HG03066 (cell line): ENCODE data around the gene PEX10.

Experiments
- ATAC-seq: cut with Tn5 transposase; IDR thresholded peaks from one replicate; pipeline ENCODE4 v1.9.1; 2021; ENCODE audit warnings: low read depth; ENCODE audit not compliant: unreplicated experiment

PEX10 gene

DNA sequence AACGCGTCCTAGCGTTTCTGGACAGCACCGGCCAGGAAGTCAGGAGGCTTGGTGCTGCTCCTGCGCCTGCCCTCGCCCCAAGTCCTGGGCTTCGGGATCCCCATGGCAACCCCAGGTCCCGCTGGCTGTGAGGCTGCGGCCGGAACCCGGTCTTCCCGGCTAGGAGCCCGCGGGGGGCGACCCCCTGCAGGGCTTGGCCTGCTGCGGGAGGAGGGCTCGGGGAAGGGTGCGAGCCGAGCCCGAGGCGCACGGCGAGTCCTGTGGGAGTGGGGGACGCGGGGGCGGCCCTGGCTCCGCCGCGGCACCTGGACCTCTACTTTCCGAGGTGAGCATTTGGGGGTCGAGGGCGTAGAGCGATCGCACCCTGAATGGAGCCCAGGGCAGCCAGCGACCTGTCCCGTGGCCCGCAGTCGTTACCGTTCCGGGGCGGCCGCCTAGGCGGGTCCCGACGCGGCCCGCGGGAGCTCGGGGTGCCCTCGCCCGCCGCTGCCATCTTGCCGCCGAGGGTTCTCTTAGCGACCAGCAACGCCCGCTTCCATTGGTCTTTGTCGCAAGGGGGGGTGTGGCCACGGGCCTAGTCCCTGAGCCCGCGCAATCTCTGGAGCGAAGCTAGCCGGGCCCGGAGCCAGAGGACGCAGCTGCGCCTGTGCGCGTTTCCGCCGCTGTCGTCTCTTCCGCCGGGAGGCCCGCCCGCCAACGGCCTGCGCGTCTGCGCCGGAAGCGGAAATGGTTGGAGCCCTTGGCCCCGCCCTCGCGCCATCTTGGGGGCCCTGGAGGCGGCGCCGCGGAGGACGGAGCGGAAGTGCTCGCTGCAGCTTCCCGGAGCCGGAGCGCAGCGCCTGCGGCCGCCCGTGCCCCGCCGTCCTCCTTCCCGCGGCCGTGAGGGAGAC lies 21.1 kb downstream of the PEX10 start, which contains the start of the genes MORN1 and RER1:
MORN1 (minus strand) TSS at position 514 of the 890 bp plus-strand sequence; CDS start at position 493, 21 bp downstream.
RER1 (plus strand) TSS at position 801 of the 890 bp plus-strand sequence. CDS start 3,950 bp downstream, outside the sequence.
- peak; percentile 91 for ATAC-seq

- no peak for ATAC-seq
Observed at GRCh38 chr1:2389644-2390043, 22.7 kb downstream of the PEX10 start.

GRCh38 chr1:2388004-2388913 lies 24.1 kb downstream of the PEX10 start:
- no peak for ATAC-seq

DNA sequence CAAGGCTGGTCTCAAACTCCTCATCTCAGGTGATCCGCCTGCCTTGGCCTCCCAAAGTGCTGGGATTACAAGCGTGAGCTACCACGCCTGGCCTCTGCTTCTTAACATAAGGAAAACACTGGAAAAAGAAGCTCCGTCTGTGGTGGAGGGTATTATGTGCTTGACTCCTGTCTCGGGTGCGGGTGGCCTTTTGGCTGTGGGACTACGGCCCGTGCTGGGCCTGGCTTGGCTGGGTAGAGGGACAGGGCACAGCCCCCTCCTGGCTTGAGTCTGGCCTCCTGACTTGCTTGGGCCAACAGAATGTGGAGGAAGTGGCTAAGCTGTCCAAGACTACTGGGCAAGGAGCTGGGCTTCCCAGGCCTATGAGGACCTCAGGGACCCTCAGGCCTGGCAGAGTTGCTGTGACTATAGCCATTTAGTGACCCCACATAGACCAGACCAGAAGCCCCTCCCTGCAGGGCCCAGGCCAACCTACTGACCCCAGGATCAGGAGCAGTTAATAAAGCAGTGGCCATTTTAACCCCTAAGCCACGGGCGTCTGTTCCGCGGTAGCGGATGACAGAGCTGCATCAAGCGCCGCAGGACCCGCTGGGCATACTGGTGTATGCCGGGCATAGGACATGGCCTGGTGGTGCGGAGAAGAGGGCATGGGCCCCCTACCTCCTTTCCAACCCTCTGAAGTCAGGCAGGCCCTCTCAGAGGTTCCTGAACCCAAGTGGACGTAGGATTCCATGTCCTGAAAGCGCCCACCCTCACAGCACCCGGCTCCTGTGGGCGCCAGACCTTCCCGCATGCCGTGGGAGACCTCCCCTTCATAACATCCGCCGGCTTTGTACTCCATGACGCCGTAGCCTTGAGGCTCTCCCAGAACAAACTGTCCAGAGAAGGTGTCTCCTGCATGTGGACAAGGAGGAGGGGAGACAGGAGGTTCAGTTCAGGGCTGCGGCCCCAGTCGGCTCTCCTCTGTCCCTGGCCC lies 25.4 kb downstream of the PEX10 start:
- ATAC-seq = no peak

DNA sequence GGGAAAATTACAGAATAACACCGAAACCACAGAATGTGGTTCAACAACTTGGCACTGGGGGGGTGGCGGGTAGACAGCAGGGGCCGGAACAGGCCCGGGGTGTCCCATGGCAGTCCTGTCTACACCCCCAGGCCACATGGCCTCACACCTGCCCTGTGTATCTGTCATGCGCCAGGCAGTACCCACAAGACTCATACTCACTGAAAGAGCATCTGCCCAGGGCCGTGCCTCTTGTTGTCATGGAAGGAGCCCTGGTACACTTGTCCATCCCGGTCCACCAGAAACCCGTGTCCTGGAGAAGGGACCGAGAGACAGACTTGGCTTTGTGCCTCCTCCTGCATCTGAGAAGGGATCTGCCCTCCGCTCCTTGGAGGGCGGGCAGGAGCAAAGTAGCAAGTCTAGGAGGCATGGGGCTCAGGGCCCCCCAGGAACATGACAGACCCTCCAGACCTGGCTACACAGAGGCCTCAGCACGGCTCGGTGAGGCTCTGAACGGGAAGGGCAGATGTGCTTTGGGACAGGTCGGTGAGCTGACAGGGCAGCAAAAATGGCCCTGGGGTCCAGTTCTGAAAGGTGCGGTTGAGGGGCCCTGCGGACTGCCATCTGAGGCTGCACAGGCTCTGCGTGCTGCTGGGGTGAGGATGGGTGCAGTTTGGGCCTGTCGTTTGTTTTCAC lies 26.6 kb downstream of the PEX10 start:
- ATAC-seq = no peak

DNA sequence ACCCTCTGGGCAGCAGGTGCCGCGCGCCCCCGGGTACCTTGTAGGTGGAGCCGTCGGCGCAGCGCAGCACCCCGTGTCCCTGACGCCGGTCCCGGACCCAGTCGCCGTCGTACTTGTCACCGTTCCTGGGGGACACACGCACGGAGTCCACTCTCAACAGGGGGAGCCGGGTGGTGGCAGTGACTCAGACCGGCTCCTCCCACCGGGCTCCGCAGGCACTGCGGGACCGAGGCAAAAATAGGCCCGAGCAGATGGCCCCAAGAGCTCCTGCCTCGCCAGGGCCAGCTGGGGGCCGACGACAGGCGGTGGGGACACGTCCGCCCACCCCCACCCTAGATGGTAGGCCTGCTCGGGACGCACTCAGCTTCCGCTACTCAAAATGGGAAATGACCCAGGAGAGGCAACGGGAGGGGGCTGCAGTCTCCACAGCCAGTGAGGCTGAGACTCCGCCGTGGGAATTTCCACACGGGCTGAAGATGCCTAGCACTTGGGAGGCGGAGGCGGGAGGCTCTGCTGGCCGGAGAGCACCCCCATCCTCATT lies 27.4 kb downstream of the PEX10 start:
- no peak for ATAC-seq

DNA sequence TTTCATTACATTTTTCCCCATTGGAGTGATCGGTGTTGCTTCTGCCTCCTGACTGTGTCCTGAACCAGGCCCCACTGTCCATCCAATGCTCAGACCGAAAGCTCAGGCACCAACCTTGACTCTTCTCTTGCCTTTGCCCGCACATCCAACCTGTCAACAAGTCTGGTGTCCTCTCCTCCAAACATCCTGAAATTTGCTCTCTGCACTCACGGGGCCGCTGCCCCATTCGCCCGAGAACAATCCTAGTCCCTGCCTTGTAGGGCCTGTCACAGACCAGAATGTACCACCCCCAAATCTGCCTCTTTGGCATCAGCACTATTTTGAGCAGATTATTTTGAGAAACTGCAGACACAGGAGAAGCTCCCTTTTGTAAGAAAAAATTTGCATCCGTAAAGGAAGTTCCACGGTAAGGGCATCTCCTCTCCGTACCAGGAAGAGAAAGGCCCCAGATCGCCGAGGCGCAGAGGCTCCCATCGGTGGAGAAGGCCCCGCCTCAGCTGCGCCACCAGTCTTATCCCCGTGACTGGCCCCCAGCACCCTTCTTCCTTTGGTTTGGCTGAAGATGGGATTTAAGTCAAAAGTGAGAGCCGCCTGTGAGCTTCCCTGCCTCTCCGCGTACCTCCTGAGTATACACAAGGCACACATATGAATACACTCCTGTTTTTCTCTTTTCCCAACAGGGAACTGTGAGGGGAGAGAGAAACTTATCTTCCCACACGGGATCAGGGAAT lies 28.1 kb downstream of the PEX10 start:
- ATAC-seq = no peak

DNA sequence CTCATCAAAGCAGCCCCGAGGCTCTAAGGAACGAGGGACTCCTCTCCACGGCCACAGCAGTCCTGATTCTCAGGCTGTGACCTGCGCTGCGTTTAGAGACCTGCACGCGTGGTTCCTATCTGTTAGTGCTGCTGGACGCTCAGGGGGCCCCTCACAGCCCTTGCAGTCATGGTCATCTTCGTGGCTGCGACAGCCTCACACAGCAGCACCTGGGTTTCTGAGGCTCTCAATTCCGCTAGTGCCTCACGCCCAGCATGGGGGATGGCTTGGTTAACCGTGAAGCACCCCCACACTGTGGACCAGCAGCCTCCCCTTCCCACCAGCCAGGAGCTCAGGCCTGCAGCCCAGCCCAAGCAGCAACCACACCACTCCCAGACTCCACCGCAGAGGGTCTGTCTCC lies 28.8 kb downstream of the PEX10 start:
- no peak for ATAC-seq

DNA sequence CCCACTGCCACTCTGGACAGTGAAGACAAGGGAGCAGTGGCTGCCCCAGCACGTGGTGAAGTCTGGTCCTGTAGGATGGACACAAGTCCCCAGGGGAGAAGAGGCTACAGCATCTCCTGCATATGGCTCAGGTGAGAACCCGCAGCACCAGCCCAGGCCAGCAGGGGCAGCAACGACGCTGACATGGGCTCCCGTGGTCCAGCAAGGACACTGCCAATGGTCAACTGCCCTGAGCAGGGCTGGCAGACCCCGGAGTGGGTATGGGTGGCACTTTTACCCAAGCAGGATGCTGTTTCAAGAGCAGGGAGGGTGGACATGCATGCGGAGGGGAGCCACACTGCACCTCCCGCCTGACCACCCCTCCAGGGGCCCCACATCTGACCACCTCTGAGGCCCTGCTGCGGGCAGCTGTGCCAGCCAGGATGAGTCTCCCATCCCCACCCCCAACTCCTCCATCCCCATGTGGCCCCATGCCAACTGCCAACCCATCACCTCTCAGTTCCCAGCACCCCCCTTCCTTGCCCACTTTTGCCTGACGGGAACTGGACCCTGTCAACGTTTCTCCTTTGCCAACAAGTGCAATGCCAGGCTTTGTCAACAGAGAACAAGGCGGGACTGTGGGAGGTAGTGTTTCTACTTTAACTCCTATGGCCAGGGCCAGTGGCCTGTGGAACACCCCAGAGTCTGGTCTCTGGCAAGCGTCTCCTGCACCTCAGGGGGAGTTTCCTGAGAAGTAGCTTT lies 29.6 kb downstream of the PEX10 start:
- ATAC-seq = no peak

DNA sequence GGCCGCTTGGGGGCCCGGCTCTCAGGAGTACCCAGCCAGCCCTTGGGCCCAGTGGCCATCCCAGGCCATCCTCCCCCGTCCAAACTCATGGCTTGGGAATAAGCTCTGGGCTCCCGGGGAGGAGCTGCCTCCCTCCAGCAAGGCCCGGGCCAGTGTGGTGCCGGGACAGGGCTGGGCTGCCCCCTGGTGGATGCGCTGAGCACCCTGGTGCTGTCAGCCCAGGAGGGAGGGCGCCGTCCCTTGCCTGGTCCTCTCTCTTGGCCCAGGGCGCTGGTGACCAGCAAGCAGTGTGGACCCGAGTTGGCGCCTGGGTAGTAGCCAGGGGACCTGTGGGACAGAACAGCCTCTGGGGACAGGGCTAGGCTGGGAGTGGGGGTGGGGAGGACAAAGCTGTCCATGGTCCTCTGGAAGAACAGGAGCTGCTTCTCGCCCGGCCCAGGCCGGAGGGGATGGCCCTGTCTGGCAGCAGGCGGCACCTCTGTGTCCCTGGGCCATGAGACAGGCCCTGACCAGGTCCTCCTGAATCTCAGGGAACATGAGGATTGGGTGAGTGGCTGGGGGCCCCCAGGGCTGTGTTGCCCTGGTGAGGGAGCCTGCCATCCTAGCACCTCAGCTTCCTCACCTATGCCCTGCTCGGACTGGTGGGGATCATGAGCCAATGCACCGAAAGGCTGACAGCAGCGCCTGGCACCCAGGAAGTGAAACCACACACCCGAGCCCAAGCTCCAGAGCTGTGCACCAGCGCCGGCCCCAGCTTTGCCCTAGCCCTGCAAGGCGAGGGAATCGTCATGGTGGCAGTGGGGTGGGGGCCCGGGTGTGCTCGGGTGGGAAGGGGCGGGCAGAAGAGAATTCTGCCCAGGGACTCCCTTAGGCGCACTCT lies 30.4 kb downstream of the PEX10 start:
- peak; percentile 72 for ATAC-seq

DNA sequence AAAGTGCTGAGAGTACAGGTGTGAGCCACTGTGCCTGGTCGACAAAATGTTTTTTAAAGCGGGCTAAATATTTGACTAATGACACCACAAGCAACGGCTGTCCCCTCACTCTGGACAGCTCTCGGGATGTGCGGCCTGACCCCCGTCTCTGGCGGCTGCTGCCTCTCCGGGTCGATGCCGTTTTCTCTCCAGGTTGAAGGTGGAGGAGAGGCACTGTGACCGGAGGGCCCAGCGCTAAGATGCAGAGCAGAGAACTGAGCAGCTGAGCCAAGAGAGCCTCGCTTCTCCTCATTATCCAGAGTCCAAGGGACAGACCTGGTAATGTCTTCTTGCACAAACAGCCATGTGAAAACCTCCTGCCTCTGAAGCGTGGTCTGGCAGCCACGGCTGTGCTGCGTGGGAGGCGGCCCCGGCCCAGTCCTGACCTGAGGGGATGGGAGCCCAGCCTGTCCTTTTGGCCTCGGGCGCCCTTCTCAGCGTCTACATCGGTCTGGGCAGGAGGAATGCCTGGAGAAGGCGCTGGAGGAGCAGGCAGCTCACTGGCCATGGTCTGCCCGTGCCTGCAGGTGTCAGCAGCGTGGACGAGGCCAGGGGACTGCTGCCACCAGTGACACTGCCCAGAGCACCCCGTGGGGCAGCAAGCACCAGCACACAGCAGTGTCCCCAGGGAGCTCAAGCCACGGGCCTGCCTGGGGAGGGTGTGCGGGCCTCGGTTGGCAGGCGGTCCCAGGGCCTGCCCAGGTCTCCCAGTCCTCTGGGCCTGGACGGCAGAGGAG lies 31.4 kb downstream of the PEX10 start:
- ATAC-seq = no peak

DNA sequence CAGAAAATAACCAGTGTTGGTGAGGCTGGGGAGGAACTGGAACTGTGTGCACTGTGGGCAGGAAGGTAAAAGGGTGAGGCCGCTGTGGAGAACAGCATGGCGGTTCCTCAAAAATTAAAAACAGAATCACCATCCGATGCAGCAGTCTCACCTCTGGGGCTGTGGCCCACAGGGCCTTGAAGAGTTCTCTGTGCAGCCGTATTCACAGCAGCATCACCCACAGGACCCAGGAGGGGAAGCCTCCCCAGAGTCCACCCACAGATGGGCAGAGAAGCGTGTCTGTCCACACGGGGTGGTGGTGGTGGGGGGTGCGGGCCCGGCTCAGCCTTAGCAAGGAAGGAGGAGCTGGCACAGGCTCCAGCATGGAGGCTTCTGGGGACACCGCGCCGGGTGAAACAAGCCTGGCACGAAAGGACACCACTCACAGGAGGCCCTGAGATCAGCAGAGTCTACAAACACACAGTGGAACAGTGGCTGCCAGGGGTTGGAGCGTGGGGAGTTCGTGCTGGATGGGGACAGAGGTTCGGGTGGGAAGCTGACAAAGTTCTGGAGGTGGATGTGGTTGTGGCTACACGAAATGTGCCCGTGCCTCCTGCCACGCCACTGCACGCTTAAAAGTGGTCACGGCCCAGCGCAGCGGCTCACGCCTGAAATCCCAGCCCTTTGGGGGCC lies 32.5 kb downstream of the PEX10 start:
- no peak for ATAC-seq

DNA sequence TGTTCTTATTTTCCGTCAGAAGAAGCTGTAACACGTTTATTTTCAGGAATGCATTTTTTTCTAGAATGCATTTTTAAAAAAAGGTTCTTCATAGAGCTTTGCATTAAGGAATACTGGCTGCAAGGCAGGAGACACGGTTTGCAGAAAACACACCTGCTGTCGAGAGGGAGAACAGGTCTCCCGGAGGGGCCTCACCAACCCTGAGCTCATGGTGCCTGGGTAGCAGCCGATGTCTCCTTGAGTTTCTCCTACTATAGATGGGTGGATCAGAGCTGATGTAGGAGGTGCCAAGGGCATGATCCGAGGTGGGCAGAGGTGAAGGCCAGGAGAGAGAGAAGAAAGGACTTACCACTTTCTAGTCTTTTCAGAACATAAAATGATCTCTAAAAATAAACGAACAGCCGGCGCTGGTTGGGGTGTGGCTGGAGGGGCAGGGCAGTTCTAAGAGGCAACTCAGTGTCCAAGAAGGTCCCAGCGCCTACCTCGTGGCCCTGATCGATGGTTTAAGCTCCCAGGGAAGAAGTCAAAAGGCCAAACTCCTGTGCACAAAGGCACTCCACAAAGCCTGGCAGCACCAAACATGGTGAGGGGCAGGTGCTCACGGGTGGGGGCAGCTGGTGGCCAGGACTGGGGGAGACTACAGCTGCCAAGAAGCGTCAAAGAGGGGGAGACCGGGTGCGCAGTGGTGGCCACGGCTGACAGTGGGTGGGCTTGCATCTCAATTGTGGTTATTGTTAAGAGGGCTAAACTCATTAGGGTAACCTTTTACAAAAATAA lies 33.2 kb downstream of the PEX10 start:
- no peak for ATAC-seq

GRCh38 chr1:2378441-2378851 lies 33.9 kb downstream of the PEX10 start:
- ATAC-seq = no peak
